Urothelium cell line (cell line): ENCODE measurements around the gene RAB3B.
A peak's percentile ranks its signal among the peaks of the same experiment; 100 is the strongest.
"Not testable (repeated sequence)": the region's sequence is repeated elsewhere in the genome, so short reads cannot be mapped to it uniquely, and the experiment has no call there.

Source experiments
- DNase-seq: peaks from one replicate; pipeline ENCODE4 v3.0.0; 2011; ENCODE audit warnings: low spot score, mixed read lengths
- FAIRE-seq: peaks from 2 replicates; lab custom pipeline; 2011; peaks lifted over from hg19 to GRCh38; lab: Jason Lieb, UNC

The RAB3B gene

DNA sequence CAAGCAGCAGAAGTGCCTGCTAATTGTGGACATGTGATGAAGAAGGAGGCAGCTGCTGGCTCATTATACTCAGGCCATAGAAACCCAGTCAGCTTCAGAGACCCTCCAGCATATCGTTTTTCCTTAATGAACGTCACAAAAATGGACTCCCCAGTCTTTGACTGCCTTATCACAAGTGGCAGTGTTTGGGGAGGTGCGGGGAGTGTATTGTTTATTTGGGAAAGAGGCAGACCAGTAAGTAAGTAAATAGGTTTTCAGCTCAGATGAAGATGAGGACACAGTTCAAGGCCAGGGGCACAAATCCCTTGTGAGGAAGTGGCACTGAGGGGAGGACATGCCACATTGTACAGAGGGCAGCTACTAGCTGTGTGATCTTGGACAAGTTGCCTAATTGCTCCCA lies 68.5 kb downstream of the RAB3B start:
- DNase-seq, result no peak
- no peak for FAIRE-seq

DNA sequence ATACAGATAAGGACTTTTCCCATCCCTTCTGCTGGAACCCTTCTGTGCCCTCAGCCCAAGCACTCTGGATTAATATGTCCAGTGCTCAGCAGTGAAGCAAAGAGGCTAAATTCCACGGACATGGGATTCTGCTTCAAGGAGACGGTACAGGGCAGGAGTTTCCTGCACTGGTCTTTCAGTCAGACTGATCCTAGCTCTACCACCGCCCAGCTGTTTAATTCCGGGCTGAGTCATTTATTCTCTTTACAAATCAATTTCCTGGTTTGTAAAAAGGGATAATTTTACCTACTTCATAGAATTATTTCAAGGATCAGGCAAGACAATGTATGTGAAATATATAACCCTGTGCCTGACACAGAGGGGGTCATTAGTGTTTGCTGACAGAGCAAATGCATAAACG lies 70.4 kb downstream of the RAB3B start:
- DNase-seq (no peak), FAIRE-seq (no peak)

DNA sequence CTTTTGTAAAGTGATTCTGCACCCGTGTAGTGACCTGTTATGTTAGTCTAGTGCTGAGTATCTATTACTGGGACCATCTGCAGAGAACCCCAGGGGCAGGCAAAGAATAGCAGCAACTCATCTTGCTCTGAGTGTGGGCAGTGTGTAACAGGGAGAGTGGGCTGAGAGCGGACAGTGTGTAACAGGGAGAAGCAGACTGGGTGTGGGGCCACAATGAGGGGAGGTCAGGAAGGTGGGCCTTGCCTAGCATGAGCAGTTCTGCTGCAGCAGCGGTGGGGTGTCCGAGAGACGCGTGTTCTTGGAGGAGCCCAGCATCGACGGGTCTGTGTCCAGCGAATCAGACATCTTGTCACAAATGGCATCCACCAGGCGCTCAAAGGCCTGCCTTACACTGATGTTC lies 70.8 kb downstream of the RAB3B start:
- no peak for DNase-seq
- no peak for FAIRE-seq

DNA sequence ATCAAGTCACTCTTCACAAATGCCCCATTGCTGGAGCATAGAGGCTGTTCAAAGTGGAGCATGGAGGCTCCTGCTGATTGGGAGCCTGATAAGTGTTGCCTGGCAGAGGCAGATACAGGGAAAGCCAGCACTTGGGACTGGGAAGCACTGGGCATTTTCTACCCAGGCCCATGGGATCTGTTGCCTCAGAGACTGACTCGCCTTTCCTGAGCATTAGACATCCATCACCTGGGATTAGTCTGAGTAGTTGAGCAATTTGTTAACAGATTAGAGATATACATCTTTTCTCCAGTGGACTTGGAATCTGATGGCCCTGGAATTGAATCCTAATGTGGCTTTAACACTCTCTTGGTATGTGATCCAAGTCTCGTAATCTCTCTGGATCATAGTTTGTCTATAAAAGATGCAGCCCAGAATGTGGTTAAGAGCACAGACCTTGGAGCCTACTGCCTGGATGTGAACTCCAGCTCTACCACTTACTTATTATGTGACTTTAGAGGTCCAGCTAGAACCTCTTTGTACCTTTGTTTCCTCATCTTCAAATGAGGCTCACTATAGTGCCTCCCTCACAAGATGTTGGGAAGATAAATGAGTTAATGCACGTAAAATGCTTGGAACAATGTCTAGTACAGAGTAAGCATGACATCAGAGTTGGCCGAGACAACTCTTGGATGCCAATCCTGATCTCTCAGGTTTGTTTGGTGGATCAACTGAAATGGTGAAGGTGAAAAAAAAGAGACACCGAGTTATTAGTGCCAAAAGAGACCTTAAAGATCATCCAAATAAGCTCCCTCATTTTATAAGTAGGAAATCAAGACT lies 73.7 kb downstream of the RAB3B start:
- no peak for DNase-seq
- no peak for FAIRE-seq

DNA sequence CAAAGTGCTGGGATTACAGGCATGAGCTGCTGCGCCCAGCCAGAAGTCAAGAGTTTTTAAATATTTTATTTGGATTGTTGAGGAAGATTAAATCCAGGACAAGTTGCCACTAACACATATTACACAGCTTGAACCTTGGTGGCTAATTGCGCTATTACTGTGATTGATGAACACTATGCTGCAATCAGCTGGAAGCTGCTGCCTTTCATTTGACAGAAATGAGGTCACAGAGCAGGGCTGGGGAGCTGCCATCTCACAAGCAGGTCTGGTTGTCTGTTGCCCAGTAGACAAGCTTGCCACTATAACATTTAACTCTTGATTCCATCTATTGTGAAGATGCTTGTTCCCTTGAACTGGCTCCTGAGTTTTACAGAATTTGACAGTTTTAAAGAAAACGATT lies 74.5 kb downstream of the RAB3B start:
- DNase-seq, result no peak
- no peak for FAIRE-seq

DNA sequence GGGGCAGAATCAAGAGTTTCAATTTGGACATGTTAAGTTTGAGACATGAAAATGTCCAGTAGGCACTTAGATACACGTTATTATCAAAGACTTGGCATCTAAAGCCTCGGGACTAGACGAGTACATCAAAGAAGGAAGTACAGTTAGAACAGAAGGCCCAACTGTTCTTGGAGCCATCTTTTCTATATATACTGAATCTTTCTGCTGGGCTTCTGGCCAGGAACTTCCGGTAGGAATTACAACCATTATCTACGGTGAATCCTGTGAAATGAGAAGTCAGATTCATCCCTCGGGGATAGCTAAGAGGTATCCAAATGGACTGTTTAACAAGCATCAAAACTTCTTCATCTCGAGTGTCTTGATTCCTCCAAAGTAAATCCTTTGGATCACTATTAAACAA lies 77.6 kb downstream of the RAB3B start:
- FAIRE-seq (no peak), DNase-seq (no peak)

DNA sequence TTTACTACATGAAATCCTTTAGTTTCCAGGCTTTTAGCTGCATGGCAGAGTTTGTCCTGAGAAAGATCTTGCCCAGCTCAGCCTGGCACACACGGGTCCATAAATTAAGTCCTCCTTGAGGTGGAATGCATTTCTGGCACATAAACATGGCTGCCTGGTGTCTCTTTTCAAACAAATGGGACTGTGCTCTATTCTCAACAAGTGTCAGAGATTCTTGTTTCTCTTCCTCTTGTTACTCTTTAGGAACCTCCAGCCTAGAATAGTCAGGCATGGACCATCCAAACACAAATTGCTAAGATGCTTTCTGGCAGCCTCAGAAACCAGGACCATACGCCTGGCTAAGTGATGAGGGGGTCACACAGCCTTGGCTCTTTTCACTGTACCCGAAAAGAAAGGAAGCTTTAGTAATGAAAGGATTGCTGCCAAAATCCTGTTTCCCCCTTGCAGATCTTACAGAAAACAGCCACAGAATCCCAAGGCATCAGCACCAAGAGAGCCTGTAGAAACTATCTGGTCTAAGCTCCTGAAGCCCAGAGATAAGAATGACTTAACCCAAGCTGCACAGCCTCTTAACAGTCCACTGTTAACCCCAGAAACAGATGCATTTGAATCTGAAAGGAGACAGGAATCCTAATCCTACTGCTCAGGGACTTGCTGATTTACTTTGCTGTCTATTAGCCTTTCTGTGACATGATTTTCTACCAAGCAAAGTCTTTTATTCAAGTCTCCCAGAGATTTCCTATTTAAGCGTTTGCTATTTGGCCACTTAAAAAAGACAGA lies 80.1 kb downstream of the RAB3B start:
- FAIRE-seq (no peak), DNase-seq (no peak)

DNA sequence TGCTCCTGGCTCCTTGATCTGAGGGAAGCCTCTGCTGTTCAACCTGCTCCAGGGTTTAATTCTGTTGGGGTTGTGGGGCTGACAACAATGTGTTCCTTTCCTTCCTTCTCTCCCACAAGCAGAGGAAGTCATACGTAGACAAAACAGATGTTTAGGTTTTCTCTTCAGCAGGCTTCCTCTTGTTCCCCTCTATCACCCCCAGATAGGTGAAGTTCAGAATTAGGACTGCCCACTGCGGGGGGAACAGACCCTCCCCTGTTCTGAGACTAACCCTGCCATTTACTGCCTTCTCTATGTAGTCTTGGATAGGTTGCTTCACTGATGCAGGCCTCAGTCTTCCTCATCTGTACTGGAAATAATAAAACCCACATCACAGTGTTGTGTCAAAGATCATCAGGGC lies 82.0 kb downstream of the RAB3B start:
- no peak for DNase-seq
- no peak for FAIRE-seq

DNA sequence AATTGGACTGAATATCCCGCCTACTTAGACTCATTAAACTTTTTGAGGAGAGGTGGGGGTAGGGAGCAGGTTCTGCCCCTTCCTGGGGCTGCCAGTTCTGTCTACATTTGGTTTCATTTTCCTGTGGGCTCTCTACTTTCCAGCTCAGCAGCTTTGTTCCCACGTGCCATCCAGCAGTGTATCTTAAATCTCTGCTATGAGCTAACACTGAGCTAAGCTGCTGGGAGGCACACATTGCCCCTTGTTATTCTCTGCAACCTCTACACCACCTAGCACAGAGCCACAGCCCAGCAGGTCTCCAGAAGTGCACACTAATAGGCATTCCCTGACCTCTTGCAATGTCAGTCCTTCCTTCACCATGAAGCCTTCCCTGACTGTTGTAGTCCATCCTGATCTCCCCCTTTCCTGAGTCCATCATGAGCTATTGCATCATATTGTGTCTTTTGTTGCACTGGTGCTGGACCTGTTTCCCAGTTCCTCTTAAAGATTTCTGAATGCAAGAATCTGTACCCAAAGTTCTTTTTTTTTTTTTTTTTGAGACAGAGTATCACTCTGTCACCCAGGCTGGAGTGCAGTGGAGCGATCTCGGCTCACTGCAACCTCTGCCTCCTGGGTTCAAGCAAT lies 83.3 kb downstream of the RAB3B start:
- FAIRE-seq, result peak; percentile 53
- no peak for DNase-seq

DNA sequence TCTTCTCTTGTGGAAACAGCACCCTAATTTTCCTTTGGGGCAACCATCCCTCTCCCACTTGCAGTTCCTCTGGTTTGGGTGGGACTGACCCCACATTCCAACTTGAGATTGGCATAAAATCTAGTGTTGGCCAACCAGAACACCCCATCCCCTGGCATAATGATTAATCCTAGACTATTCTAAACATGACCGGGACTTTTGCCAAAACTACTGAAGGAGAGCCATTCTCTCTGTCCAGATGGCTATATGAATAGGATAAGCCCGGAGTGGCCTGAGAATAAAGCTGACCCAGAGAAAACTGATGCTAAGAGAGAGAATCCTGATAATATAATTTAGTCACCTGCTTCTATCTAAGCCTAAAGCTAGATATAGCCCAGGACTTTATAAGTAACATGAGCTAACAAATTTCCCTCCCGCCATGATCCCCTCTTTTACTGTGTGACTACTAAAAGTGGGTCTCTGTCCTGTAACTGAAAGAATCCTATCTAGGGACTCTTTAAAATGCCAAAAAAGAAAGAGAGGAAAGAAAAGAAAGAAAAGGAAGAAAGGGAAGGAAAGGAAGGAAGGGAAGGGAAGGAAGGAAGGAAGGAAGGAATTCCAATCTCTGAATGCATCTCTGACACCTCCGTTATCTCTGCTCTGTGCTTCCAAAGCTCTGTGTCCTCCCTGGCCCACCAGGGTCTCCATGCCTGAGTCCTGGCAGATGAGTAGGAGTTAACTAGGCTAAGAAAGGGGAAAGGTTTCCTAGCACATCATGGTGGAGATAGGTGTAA lies 84.0 kb downstream of the RAB3B start:
- FAIRE-seq, result no peak
- DNase-seq, result no peak

DNA sequence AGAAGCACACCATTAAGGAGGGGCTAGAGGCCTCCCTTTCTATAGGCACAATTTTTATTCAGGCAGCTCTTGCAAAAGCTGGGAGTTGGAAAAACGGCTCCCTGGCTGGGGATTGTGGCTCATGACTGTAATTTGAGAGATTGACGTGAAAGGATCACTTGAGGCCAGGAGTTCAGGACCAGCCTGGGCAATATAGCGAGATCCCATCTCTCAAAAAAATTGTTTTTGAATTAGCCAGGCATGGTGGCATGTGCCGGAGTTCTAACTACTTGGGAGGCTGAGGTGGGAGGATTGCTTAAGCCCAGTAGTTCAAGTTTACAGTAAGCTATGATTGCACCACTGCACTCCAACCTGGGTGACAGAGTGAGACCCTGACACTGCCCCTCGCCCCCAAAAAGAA lies 88.0 kb downstream of the RAB3B start:
- DNase-seq (no peak), FAIRE-seq (no peak)

DNA sequence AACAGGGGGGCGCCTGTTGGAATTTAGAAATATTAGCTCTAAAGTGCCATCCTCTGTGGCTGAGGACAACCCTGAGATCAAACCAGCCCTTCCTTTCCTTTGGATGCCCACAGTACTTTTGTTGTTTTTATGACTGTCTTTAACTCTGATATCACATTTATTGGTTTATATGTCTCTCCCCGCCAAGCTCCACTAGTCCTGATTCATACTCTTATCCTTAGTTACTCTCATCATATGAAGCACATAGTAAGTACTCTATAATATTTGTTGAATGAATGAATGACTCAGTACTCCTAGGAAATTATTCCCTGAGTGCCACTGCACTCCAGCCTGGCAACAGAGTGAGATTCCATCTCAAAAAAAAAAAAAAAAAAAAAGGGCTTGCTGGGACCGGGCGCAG lies 89.3 kb downstream of the RAB3B start:
- DNase-seq (no peak), FAIRE-seq (no peak)

DNA sequence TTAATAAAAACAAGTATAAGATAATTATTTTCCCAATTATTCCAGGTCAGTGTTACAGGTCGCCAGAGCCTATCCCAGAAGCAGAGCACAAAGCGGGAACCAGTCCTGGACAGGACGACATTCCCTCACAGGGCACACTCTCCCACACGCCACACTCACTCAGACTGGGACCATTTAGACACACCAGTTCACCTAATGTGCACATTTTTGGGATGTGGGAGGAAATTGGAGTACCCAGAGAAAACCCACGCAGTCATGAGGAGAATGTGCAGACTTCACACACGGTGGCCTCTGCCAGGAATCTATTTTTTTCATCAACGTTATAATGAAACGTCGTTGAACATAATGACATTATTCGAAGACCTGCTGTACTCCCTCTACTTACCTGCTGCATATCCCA lies 91.5 kb downstream of the RAB3B start:
- DNase-seq, result no peak
- peak; percentile 95 for FAIRE-seq

DNA sequence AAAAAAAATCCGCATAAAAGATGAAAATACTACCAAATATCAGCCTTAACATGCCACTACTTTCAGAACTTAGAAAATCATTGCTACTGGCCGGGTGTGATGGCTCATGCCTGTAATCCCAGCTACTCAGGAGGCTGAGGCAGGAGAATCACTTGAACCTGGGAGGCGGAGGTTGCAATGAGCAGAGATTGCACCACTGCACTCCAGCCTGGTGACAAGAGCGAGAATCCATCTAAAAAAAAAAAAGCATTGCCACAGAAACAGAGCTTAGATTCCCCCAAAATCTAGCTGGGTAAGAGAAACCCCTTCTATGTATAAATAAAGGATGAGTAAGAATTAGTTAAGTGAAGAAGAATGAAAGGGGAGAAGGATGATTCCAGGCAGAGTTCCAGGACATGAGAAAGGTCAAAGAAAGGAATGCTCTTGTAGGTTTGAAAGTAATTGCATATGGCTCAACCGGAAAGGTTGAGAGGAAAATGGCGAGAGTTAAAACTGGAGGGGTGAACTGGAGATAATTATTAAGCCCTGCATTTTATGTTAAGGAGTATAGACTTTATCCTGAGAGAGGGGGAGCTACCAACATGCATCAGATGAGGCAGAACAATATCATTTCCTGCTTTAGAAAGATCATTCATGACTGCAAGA lies 92.3 kb downstream of the RAB3B start:
- FAIRE-seq, result peak; percentile 78

DNA sequence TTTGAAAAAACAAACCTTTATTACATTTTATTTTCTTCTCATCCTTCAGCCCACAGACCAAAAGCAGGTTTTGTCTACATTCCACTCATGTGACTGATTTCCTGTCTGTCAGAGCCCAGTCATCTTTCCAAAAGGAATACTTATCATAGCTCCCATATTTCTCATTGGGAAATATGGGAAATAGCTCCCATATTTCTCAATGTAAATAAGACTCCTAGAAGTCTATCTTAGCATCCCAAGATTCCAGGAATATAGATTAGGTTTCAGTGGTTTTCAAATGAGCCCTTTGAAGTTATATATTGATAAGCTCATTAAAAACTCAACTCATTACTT lies 92.8 kb downstream of the RAB3B start:
- FAIRE-seq (no peak), DNase-seq (peak; percentile 50)

More for the DNA sequence above, 92.3 kb downstream of the RAB3B start:
- DNase-seq, result peak; percentile 23

DNA sequence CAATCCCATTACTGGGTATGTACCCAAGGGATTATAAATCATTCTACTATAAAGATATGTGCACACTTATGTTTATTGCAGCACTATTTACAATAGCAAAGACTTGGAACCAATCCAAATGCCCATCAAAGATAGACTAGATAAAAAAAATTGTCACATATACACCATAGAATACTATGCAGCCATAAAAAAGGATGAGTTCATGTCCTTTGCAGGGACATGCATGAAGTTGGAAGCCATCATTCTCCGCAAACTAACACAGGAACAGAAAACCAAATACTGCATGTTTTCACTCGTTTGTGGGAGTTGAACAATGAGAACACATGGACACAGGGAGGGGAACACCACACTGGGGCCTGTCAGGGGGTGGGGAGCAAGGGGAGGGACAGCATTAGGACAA lies 95.8 kb downstream of the RAB3B start:
- DNase-seq, FAIRE-seq: not testable (repeated sequence)

DNA sequence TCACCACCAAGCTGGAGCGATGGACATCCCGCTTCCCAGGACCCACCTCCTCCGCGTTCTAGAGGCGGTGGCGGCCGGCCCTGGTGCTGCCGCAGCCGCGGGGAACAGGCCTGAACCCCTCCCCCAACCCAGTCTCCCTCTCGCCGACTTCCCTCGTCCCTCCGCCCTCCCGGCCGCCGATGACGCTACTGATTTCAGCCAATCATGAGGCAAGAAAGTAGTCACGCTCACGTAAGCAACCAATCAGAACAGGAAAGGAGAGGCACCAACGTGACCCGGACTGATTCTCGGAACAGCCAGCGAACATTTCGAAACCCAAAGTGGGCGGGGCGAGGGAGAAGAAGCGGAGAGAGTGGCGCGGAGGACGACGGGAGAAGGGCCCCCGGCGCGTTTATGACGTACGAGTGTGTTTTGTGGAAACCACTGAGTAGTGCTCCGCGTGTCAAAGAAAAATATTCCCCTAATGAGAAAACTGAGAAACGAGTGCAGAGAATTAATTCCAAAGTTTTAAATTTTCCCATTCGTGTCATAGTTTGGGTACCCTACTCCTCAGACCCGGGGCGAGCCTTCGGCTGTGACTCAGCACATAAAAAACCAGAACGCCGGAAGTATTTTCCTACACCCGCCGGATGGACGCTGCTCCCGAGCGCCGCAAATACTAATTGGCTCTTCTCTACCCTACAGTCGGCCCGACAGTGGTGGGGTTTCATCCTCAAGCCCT lies 111.7 kb downstream of the RAB3B start, which contains the start of gene NRDC:
NRDC (minus strand) TSS at position 112 of the 721 bp plus-strand sequence. CDS start 112 bp downstream, outside the sequence.
- peak; percentile 99 for DNase-seq
- FAIRE-seq, result peak; percentile 99

DNA sequence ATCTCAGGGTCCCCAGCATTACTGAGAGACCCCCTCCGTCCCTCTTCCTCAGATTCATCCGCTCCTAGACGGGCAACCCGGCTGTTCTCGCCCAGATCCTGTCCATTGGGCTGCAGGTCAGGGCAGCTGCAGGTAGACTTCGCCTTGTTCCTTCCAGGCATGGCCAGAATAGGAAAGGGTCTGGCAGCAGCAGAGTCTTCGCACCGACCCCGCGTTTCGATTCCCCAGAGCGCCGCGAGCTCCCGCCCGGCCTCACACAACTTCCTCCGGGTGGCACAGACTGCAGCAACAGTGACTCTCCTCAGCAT lies 112.2 kb downstream of the RAB3B start:
- DNase-seq (no peak), FAIRE-seq (no peak)

DNA sequence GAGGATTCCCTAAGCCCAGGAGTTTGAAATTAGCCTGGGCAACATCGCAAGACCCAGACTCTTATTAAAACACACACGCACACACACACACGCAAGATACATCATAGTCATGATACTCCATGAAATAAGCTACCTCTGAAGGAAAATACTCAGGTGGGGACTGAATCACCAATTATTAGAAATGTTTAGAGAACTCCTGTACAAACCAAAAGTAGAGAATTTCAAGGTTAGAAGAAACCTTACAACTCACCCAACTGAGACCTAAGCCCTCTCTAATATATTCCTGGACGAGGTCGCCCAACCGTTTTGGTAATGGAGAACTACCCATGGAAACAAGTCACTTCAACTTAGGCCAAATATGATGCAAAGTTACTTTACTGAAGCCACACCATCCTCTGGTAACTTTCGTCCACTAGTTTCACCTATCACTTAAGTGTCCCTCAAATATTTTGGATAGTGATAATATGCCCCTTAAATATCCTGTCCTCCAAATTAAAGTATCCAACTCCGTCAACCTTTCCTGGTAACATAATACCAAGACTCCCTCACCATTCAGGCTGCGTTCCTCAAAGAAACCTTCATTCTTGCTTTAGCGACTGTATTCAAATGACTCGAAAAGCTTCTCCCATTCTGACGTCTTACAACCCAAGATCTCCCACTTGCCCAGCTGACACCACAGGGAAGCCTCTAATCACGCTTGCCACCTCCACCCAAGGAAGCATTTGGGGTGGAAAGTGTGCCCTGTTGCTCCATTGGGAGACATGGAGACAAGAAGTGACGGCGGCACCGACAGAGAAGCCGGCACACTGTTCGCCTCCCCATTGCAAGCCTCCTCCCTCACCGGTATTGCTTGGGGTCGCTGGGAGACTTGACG lies 112.8 kb downstream of the RAB3B start:
- FAIRE-seq (no peak), DNase-seq (no peak)
